Measurements from ENCODE around the gene HMGCL. TPM values are rescaled to one million over a fixed set of nuclear protein-coding genes. Genes with fewer than 3 reads are reported as not detected.
A peak's percentile ranks its signal among the peaks of the same experiment; 100 is the strongest.
"Not testable (repeated sequence)": the region's sequence is repeated elsewhere in the genome, so short reads cannot be mapped to it uniquely, and the experiment has no call there.

The HMGCL gene
- total RNA-seq, 1 donor from 2014 or later = 33.7 TPM

DNA sequence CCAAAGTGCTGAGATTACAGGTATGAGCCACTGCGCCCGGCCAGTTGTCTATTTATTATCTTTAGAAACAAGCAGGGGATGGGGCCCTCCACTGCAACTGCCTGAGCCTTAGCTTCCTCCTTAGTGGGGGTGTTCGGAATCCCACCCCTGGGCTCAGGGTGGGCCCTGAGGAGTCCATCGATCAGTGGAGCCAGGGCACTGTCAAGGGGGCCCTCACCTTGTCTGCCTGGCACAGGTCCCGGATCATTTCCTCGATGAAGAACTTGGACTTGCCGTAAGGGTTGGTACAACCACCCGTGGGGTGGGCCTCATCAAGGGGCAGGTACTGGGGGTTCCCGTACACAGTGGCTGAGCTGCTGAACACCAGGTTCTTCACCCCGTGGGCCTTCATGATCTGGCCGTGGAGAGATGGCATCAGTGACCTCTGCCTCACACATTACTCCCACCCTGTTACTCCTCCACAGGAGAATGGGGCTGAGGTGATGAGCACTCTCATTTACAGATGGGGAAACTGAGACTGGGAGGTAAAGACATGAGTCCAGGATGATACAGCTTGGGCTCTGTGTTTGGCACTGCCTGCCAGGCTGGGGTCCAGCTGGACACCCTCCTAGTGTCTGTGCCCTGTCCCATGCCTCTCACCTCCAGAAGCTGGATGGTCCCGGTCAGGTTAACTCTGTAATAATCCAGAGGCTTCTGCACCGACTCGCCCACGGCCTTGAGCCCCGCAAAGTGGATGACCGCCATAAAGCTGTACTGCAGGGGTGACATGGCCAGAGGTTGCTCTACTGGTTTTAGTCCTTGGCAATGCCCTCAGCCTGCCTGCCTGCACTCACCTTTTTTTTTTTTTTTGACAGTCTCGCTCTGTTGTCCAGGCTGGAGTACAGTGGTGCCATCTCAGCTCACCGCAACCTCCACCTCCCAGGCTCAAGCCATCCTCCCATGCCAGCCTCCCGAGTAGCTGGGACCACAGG is 27.5 kb downstream of the HMGCL start:
- no peaks in the 10 kb centered on the region for H3K36me3 Mint-ChIP-seq
- H3K4me3 Mint-ChIP-seq = no peak overlapping the region
- no peak overlapping the region for H3K27ac Mint-ChIP-seq
- H3K9me3 Mint-ChIP-seq = no peaks in the 10 kb centered on the region
- no peak for DNase-seq (ENCODE audit: extremely low spot score, unreplicated experiment)
- TF ChIP-seq, protein P1, sequence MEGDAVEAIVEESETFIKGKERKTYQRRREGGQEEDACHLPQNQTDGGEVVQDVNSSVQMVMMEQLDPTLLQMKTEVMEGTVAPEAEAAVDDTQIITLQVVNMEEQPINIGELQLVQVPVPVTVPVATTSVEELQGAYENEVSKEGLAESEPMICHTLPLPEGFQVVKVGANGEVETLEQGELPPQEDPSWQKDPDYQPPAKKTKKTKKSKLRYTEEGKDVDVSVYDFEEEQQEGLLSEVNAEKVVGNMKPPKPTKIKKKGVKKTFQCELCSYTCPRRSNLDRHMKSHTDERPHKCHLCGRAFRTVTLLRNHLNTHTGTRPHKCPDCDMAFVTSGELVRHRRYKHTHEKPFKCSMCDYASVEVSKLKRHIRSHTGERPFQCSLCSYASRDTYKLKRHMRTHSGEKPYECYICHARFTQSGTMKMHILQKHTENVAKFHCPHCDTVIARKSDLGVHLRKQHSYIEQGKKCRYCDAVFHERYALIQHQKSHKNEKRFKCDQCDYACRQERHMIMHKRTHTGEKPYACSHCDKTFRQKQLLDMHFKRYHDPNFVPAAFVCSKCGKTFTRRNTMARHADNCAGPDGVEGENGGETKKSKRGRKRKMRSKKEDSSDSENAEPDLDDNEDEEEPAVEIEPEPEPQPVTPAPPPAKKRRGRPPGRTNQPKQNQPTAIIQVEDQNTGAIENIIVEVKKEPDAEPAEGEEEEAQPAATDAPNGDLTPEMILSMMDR (conservative IDR thresholded peaks at IDR 0.05) = no peak
- H3K27me3 Mint-ChIP-seq = no peaks in the 10 kb centered on the region
- H3K4me1 Mint-ChIP-seq (ENCODE audit: unreplicated experiment) = peaks cover 8% of the 10 kb centered on the region

DNA sequence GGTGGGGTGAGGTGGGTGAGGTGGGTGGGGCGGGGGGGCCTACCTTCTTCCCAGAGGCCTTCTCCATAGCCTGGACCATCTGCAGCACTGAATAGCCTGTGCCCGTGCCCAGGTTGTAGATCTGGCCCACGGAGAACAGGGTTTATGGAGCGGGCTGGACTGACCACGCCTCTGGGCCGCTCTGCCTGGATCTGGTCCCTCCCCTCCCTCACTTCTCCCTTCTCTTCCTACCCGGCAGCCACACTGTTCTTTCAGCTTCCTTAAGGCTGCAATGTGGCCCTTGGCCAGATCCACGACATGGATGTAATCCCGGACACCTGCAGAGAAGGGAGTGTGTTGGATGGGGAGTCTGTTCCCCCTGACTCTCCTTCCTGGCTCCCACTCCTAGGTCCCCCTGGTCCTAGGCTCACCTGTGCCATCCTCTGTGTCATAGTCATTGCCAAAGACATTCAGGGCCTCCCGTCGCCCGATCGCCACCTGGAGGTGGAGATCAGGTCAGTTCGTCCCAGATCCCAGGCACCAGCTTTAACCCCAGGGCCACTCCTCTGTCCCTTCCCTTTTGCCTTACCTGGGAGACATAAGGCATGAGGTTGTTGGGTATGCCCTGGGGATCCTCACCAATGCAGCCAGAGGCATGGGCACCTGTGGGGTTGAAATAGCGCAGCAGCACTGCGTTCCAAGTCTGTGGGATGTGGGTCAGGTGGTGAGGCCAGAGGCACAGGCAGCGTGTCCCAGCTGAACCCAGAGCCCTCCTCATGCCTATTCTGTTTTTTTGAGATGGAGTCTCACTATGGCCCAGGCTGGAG is 28.6 kb downstream of the HMGCL start:
- TF ChIP-seq, protein P1 (conservative IDR thresholded peaks at IDR 0.05) = no peak
- Mint-ChIP-seq H3K27me3 (no peaks in the 10 kb centered on the region), H3K4me3 (no peak overlapping the region), H3K36me3 (no peaks in the 10 kb centered on the region), H3K4me1 (ENCODE audit: unreplicated experiment) (peaks cover 10% of the 10 kb centered on the region), H3K9me3 (no peaks in the 10 kb centered on the region), H3K27ac (peak overlapping the region; percentile 56)
- no peak for DNase-seq (ENCODE audit: extremely low spot score, unreplicated experiment)

DNA sequence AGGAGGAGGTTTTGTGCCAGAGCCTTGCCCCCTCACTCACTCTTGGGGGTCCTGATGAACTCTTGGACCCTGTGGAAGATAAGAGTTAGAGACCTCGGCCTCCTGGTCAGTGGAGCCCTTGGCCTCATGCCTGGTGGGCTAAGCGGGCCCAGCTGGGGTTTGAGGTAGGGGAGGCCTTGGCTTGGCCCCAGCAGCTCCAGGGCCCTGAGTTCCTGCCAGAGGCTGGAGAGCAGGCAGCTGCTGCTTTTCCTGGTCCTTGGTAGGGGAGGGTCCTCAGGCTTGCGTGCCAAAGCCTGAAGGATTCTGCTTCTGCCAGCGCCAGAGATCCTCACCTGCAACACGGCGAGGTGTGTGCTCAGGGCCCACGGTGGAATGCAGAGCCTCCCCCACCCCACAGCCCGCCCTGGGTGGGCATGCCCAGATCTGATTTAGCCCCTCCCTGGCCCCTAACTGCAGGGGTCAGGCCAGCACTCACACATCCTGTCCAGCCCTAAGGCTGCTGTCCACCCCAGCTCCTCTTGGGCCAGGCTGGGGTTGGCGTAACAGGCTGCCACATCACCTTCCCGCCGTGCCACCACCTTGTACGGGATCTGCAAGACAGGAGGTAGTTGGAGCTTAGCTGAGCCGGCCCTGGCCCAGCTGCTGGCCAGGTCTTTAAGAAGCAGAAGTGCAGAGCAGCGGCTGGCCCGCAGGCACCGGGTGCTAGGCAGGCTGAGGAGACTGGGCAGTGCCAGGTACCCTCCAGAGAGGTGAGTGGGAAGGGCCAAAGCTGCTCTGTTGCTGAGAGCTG is 29.4 kb downstream of the HMGCL start:
- Mint-ChIP-seq H3K9me3 (no peaks in the 10 kb centered on the region), H3K36me3 (no peaks in the 10 kb centered on the region), H3K27ac (peak overlapping the region; percentile 40), H3K4me1 (ENCODE audit: unreplicated experiment) (peaks cover 10% of the 10 kb centered on the region), H3K27me3 (no peaks in the 10 kb centered on the region), H3K4me3 (no peak overlapping the region)
- no peak for DNase-seq (ENCODE audit: extremely low spot score, unreplicated experiment)
- TF ChIP-seq, protein P1 (conservative IDR thresholded peaks at IDR 0.05) = no peak

GRCh38 chr1:23794732-23795182 is 30.5 kb downstream of the HMGCL start:
- not testable (repeated sequence) for H3K4me1 Mint-ChIP-seq (ENCODE audit: unreplicated experiment); H3K27me3 Mint-ChIP-seq; H3K9me3 Mint-ChIP-seq; H3K27ac Mint-ChIP-seq; DNase-seq (ENCODE audit: extremely low spot score, unreplicated experiment); H3K36me3 Mint-ChIP-seq
- H3K4me3 Mint-ChIP-seq = peak overlapping the region; percentile 28

DNA sequence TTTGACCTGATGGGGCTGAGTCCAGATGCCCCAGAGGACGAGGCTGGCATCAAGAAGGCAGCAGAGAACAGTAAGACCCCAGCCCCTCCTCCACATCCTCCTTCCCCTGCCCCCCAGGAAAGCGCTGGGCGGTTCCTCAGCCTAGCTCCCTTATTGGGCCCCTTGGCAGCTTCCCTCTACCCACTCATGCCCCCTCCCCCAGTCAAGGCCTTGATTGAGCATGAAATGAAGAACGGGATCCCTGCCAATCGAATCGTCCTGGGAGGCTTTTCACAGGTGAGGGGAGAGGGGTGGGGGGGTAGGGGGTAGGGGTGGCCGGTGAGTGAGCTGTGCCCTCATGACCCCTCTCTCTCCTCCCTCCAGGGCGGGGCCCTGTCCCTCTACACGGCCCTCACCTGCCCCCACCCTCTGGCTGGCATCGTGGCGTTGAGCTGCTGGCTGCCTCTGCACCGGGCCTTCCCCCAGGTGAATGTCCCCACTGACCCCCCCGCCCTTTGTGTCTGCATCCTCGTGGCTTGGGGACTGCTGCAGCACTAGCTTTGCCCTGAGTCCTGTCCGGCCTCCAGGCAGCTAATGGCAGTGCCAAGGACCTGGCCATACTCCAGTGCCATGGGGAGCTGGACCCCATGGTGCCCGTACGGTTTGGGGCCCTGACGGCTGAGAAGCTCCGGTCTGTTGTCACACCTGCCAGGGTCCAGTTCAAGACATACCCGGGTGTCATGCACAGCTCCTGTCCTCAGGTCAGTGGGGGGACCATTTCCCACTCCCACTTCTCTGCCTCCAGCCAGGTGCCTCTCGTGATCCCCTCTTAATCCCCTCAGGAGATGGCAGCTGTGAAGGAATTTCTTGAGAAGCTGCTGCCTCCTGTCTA is 31.1 kb downstream of the HMGCL start:
- no peak for DNase-seq (ENCODE audit: extremely low spot score, unreplicated experiment)
- H3K4me1 Mint-ChIP-seq (ENCODE audit: unreplicated experiment) = peaks cover 6% of the 10 kb centered on the region
- H3K9me3 Mint-ChIP-seq = no peaks in the 10 kb centered on the region
- TF ChIP-seq, protein P1 (conservative IDR thresholded peaks at IDR 0.05) = no peak
- H3K27ac Mint-ChIP-seq = no peak overlapping the region
- H3K4me3 Mint-ChIP-seq = peak overlapping the region; percentile 28
- H3K36me3 Mint-ChIP-seq = no peaks in the 10 kb centered on the region
- no peaks in the 10 kb centered on the region for H3K27me3 Mint-ChIP-seq

All from type B pancreatic cell (in vitro differentiated cells).